RWPE2 (cell line): Measurements from ENCODE around the gene PRRT3.

Experiments
- ATAC-seq: fragments of 200-7000 bp; cut with Tn5 transposase; 3 replicates; pipeline ENCODE4 v1.9.1; 2021; ENCODE audit warnings: low read depth
- DNase-seq: peaks from one replicate; pipeline ENCODE4 v3.0.0-alpha.2; 2020; ENCODE audit warnings: low spot score
- H3K27ac ChIP-seq: fragments of 450-650 bp; 2 replicates; pipeline ENCODE4 v1.5.1; 2017; ENCODE audit warnings: mild to moderate bottlenecking; ENCODE audit not compliant: poor library complexity, severe bottlenecking
- H3K27me3 ChIP-seq: fragments of 250-450 bp; sonication (Bioruptor Pico); 2 replicates; pipeline ENCODE4 v1.5.1; 2021; ENCODE audit warnings: mild to moderate bottlenecking, moderate library complexity; ENCODE audit not compliant: insufficient read depth, poor library complexity, severe bottlenecking
- H3K36me3 ChIP-seq: fragments of 250-450 bp; sonication (Bioruptor Pico); 2 replicates; pipeline ENCODE4 v1.5.1; 2020; ENCODE audit warnings: low read depth, mild to moderate bottlenecking, moderate library complexity
- H3K4me1 ChIP-seq: fragments of 250-450 bp; sonication (Bioruptor Pico); 2 replicates; pipeline ENCODE4 v1.5.1; 2021; ENCODE audit warnings: mild to moderate bottlenecking, moderate library complexity; ENCODE audit not compliant: insufficient read depth, poor library complexity, severe bottlenecking
- H3K4me3 ChIP-seq: fragments of 250-450 bp; sonication (Bioruptor Pico); 2 replicates; pipeline ENCODE4 v1.5.1; 2021; ENCODE audit warnings: mild to moderate bottlenecking, moderate library complexity; ENCODE audit not compliant: severe bottlenecking
- H3K9me3 ChIP-seq: fragments of 250-450 bp; sonication (Bioruptor Pico); 2 replicates; pipeline ENCODE4 v1.5.1; 2021; ENCODE audit warnings: mild to moderate bottlenecking, moderate library complexity; ENCODE audit not compliant: severe bottlenecking
- CTCF ChIP-seq: fragments of 450-650 bp; IDR thresholded peaks from one replicate; pipeline ENCODE4 v1.5.1; 2017; ENCODE audit warnings: mild to moderate bottlenecking, moderate library complexity; ENCODE audit not compliant: poor library complexity, severe bottlenecking

Gene PRRT3

GRCh38 chr3:9938966-9939365 lies 13.2 kb downstream of the PRRT3 start:
- no peak for TF ChIP-seq CTCF
- no peak overlapping the region for H3K4me3 ChIP-seq
- DNase-seq (no peak), ATAC-seq (no peak)
- H3K36me3 ChIP-seq, result peaks cover 34% of the 10 kb centered on the region
- H3K27ac ChIP-seq, result no peak overlapping the region
- H3K9me3 ChIP-seq, result no peaks in the 10 kb centered on the region
- peaks cover 11% of the 10 kb centered on the region for H3K4me1 ChIP-seq
- H3K27me3 ChIP-seq, result no peaks in the 10 kb centered on the region

- H3K27me3 ChIP-seq, result no peaks in the 10 kb centered on the region
- ATAC-seq (no peak), DNase-seq (no peak)
- no peak for TF ChIP-seq CTCF
- peaks cover 11% of the 10 kb centered on the region for H3K4me1 ChIP-seq
- H3K4me3 ChIP-seq, result no peak overlapping the region
- no peaks in the 10 kb centered on the region for H3K9me3 ChIP-seq
- H3K36me3 ChIP-seq, result peaks cover 34% of the 10 kb centered on the region
- no peak overlapping the region for H3K27ac ChIP-seq
These were observed 14.5 kb downstream of the PRRT3 start for GRCh38 chr3:9937486-9938238.

- no peak overlapping the region for H3K4me3 ChIP-seq
- H3K36me3 ChIP-seq, result peaks cover 30% of the 10 kb centered on the region
- H3K27me3 ChIP-seq, result no peaks in the 10 kb centered on the region
- peaks cover 15% of the 10 kb centered on the region for H3K4me1 ChIP-seq
- TF ChIP-seq CTCF, result no peak
- DNase-seq (no peak), ATAC-seq (no peak)
- no peaks in the 10 kb centered on the region for H3K9me3 ChIP-seq
- H3K27ac ChIP-seq, result no peak overlapping the region
These were observed 16.2 kb downstream of the PRRT3 start for GRCh38 chr3:9935966-9936510.

GRCh38 chr3:9934993-9935392 lies 17.2 kb downstream of the PRRT3 start:
- Histone ChIP-seq H3K9me3 (no peaks in the 10 kb centered on the region), H3K4me3 (peak overlapping the region; percentile 58), H3K36me3 (peaks cover 28% of the 10 kb centered on the region), H3K27ac (peak overlapping the region; percentile 83), H3K4me1 (peaks cover 15% of the 10 kb centered on the region), H3K27me3 (no peaks in the 10 kb centered on the region)
- no peak for ATAC-seq
- no peak for DNase-seq
- no peak for TF ChIP-seq CTCF

GRCh38 chr3:9934235-9934621 lies 18.0 kb downstream of the PRRT3 start:
- ATAC-seq, result no peak
- Histone ChIP-seq H3K36me3 (peaks cover 28% of the 10 kb centered on the region), H3K9me3 (no peaks in the 10 kb centered on the region), H3K27ac (peak overlapping the region; percentile 83), H3K4me3 (peak overlapping the region; percentile 58), H3K4me1 (peaks cover 15% of the 10 kb centered on the region), H3K27me3 (no peaks in the 10 kb centered on the region)
- DNase-seq, result no peak
- peak; percentile 13 for TF ChIP-seq CTCF
